ENCODE data around the gene ASXL2. TPM values are rescaled to one million over a fixed set of nuclear protein-coding genes. Genes with fewer than 3 reads are reported as not detected.

ASXL2 gene
- total RNA-seq, 1 experiment from 2014 or later, result 37.8 TPM

GRCh38 chr2:25899404-25899970, 21.2 kb upstream of the ASXL2 start (continued):
- no peak for TF ChIP-seq ZSCAN18 (CRISPR knock-in tag; IDR thresholded peaks at IDR 0.05)
- no peak for TF ChIP-seq ZNF281 (CRISPR knock-in tag; IDR thresholded peaks at IDR 0.05)
- TF ChIP-seq E2F1 (CRISPR knock-in tag; IDR thresholded peaks at IDR 0.05), result no peak
- TF ChIP-seq RELA (CRISPR knock-in tag; IDR thresholded peaks at IDR 0.05; ENCODE audit: borderline replicate concordance), result no peak

GRCh38 chr2:25897506-25897905, 19.2 kb upstream of the ASXL2 start:
- no peak overlapping the region for H3K4me3 Mint-ChIP-seq
- H3K9me3 Mint-ChIP-seq, result no peaks in the 10 kb centered on the region
- CTCF ChIA-PET, result no interaction called here
- H3K36me3 Mint-ChIP-seq, result no peaks in the 10 kb centered on the region
- ATAC-seq (no peak), DNase-seq (ENCODE audit: low spot score) (no peak)
- POLR2A ChIA-PET, result no interaction called here
- no peaks in the 10 kb centered on the region for H3K27me3 Mint-ChIP-seq (ENCODE audit: low read depth)
- H3K27ac Mint-ChIP-seq, result no peak overlapping the region
- H3K4me1 Mint-ChIP-seq, result peaks cover 8% of the 10 kb centered on the region
- TF ChIP-seq NFATC4 (CRISPR knock-in tag; IDR thresholded peaks at IDR 0.05) (no peak), ZNF532 (CRISPR knock-in tag; IDR thresholded peaks at IDR 0.05; ENCODE audit: borderline replicate concordance) (no peak), AFF4 (CRISPR knock-in tag; IDR thresholded peaks at IDR 0.05; ENCODE audit: borderline replicate concordance) (no peak), NR3C1 (CRISPR knock-in tag; conservative IDR thresholded peaks at IDR 0.05; ENCODE audit: low read depth) (no peak), SOX15 (CRISPR knock-in tag; IDR thresholded peaks at IDR 0.05) (no peak), ZSCAN18 (CRISPR knock-in tag; IDR thresholded peaks at IDR 0.05) (no peak), CTCF (IDR thresholded peaks at IDR 0.05) (no peak), JUN (CRISPR knock-in tag; IDR thresholded peaks at IDR 0.05) (no peak), ZMAT4 (CRISPR knock-in tag; IDR thresholded peaks at IDR 0.05) (no peak), GABPB1 (CRISPR knock-in tag; IDR thresholded peaks at IDR 0.05) (no peak), MXD4 (CRISPR knock-in tag; IDR thresholded peaks at IDR 0.05; ENCODE audit: borderline replicate concordance) (no peak), ATF6 (CRISPR knock-in tag; IDR thresholded peaks at IDR 0.05) (no peak)

Data from WTC11 (cell line).